RWPE1 (cell line): ENCODE data around the gene SGF29.
"Not testable (repeated sequence)": the region's sequence is repeated elsewhere in the genome, so short reads cannot be mapped to it uniquely, and the experiment has no call there.

ENCODE experiments used
- CTCF ChIA-PET: fragments of 350-600 bp; sonication (Branson Sonifier 250); formaldehyde crosslinking; extraction: SDS; loops from one replicate; lab custom pipeline; 2021; lab: Yijun Ruan, JAX
- POLR2A ChIA-PET: fragments of 400-600 bp; formaldehyde crosslinking; extraction: SDS; loops from one replicate; lab custom pipeline; 2020; ENCODE audit warnings: antibody characterized with exemption; ENCODE audit not compliant: low non-redundant PET; lab: Yijun Ruan, JAX
- DNase-seq: peaks from one replicate; pipeline ENCODE4 v3.0.0; 2012; ENCODE audit warnings: low spot score
- H3K27ac ChIP-seq: fragments of 450-650 bp; 2 replicates; pipeline ENCODE4 v1.5.1; 2017
- TF ChIP-seq, protein P1 (sequence below): fragments of 450-650 bp; conservative IDR thresholded peaks from 2 replicates; pipeline ENCODE4 v1.5.1; 2017; ENCODE audit warnings: low read depth, mild to moderate bottlenecking

The SGF29 gene

DNA sequence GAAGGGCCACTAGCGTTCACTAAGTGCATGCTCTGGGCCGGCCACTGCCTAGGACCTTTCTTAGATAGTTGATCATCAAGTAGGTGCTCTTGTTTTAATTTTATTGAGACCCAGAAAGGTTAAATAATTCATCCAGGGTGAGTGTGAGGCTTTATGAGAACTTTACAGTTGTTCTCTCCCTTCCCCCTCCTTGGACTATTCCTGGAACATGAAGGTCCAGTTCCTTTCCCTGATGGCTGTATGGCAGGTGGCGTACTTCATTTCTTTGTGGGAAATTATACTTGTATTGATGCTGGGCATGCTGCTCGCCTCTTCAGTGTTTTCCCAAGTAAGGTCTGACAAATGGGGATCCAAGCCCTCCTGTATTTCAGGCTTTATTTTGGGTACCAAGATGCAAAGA is 8.5 kb downstream of the SGF29 start:
- no peak for DNase-seq
- TF ChIP-seq, protein P1, sequence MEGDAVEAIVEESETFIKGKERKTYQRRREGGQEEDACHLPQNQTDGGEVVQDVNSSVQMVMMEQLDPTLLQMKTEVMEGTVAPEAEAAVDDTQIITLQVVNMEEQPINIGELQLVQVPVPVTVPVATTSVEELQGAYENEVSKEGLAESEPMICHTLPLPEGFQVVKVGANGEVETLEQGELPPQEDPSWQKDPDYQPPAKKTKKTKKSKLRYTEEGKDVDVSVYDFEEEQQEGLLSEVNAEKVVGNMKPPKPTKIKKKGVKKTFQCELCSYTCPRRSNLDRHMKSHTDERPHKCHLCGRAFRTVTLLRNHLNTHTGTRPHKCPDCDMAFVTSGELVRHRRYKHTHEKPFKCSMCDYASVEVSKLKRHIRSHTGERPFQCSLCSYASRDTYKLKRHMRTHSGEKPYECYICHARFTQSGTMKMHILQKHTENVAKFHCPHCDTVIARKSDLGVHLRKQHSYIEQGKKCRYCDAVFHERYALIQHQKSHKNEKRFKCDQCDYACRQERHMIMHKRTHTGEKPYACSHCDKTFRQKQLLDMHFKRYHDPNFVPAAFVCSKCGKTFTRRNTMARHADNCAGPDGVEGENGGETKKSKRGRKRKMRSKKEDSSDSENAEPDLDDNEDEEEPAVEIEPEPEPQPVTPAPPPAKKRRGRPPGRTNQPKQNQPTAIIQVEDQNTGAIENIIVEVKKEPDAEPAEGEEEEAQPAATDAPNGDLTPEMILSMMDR, result no peak
- CTCF ChIA-PET, result interaction anchor here (0.6 kb wide), 1 partner anchor 32 kb away, joined by 3 read pairs; no protein-coding TSS in a partner anchor
- H3K27ac ChIP-seq, result no peak overlapping the region
- POLR2A ChIA-PET, result no interaction called here

DNA sequence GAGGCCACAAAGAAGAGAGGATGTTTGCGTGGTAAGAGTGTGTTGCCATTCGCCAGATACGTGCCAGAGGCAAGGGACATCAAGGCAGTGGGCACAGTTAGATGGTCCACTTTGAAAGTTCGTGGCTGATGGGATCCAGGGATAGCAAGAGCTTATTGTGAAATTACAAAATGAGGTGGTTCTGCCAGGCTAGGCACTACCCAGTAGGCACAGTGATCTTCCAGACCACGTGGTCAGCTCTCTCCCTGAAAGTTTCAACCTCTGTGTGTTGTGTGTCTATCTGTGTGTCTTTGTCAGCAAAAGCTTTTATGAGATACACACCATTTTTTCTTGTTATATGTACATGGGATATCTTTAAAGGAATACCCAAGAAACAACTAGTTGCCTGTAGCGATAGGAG is 9.5 kb downstream of the SGF29 start:
- POLR2A ChIA-PET, result interaction anchor here (0.6 kb wide), 1 partner anchor 87 kb away, joined by 4 read pairs; no protein-coding TSS in a partner anchor
- no peak overlapping the region for H3K27ac ChIP-seq
- CTCF ChIA-PET, result no interaction called here
- DNase-seq, result no peak
- TF ChIP-seq, protein P1, result no peak

DNA sequence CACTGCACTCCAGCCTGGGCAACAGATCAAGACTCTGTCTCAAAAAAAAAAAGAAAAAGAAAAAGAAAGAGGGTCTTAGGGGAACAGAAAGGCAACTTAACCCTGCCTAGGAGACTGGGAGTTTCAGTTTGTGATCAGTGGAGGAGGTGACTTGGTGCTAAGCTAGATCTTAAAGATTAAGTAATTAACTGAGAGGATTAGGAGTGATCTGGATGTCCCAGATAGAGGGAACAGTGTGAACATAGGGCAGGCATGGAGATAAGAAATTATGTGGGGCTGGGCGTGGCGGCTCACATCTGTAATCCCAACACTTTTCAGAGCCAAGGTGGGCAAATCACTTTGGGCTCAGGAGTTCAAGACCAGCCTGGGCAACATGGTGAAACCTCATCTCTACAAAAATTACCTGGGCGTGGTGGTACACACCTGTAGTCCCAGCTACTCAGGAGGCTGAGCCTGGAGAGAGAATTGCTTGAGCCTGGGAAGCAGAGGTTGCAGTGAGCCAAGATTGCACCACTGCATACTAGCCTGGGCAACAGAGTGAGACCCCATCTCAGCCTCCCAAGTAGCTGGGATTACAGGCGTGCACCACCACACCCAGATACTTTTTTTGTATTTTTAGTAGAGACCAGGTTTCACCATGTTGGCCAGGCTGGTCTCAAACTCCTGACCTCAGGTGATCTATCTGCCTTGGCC is 12.7 kb downstream of the SGF29 start:
- POLR2A ChIA-PET, H3K27ac ChIP-seq, DNase-seq, CTCF ChIA-PET: not testable (repeated sequence)

DNA sequence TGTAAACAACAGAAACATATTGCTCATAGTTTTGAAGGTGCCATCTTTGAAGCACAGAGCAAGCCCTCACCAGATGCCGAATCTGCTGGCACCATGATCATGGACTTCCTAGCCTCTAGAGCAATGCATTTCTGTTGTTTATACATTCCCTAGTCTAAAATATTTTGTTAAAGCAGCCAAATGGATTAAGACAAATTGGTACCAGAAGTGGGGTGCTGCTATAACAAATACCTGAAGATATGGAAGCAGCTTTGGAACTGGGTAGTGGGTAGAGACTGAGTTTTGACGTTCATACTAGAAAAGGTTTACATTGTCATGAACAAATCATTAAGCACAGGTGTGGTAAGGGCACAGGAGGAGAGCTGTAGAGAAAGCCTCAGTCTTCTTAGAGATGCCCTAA is 13.6 kb downstream of the SGF29 start:
- DNase-seq, result no peak
- ChIA-PET POLR2A (no interaction called here), CTCF (no interaction called here)
- TF ChIP-seq, protein P1, result no peak
- no peak overlapping the region for H3K27ac ChIP-seq

DNA sequence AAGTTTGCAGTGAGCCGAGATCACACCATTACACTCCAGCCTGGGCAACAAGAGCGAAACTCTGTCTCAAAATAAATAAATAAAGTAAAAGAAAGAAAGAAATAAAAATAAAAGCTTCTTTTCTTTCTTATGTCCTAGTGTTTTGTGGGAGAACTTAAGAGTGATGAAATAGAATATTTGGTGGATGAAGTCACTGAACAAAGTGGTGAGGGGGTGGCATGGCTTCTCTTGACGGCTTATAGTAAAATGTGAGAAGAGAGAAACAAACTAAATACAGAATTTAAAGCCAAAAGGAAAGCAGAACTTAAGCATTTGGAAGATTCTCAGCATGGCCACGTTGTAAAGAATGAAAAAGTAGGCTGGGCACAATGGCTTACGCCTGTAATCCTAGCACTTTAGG is 15.3 kb downstream of the SGF29 start:
- no peak overlapping the region for H3K27ac ChIP-seq
- POLR2A ChIA-PET, result interaction anchor here (0.6 kb wide), 1 partner anchor 15 kb away, joined by 5 read pairs; no protein-coding TSS in a partner anchor
- CTCF ChIA-PET, result no interaction called here
- no peak for DNase-seq
- TF ChIP-seq, protein P1, result no peak

DNA sequence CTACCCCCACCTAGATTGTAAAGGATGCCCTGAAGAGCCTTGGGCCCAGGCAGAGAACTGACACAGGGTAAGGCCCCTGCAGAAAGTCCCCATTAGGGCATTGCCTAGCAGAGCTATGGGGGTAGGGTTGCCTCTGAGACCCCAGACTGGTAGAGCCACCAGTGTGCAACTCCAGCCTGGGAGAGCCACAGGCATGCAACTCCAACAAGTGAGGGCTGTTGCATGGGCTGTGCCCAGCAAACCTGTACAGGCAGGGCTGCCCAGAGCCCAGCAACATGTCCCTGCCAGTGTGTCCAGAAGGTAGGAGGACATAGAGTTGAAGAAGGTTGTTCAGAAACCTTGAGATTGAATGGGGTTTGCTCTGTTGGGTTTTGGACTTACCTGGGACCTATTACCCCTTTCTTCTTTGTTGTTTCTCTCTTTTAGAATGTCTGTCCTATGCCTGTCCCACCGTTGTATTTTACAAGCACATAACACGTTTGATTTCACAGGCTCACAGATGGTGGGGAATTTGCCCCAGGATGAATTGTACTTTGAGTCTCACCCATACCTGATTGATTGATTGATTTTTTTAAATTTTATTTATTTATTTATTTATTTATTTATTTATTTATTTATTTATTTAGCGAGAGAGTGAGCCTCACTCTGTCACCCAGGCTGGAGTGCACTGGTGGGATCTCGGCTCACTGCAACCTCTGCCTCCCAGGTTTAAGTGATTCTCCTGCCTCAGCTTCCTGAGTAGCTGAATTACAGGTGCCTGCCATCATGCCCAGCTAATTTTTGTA is 16.4 kb downstream of the SGF29 start:
- ChIA-PET CTCF (no interaction called here), POLR2A (no interaction called here)
- DNase-seq, result no peak
- H3K27ac ChIP-seq, result no peak overlapping the region
- TF ChIP-seq, protein P1, result no peak
